Stimulated activated CD8-positive, alpha-beta memory T cell treated with anti-CD3 and anti-CD28 coated beads, Interleukin-4, amount 100 ng/mL, for 48 hours (primary cell): ENCODE results near the gene F2R.
"Not testable (repeated sequence)": the region's sequence is repeated elsewhere in the genome, so short reads cannot be mapped to it uniquely, and the experiment has no call there.

Experiments used
- DNase-seq: peaks from one replicate; pipeline ENCODE4 v3.0.0-alpha.2; 2020

The F2R gene

DNA sequence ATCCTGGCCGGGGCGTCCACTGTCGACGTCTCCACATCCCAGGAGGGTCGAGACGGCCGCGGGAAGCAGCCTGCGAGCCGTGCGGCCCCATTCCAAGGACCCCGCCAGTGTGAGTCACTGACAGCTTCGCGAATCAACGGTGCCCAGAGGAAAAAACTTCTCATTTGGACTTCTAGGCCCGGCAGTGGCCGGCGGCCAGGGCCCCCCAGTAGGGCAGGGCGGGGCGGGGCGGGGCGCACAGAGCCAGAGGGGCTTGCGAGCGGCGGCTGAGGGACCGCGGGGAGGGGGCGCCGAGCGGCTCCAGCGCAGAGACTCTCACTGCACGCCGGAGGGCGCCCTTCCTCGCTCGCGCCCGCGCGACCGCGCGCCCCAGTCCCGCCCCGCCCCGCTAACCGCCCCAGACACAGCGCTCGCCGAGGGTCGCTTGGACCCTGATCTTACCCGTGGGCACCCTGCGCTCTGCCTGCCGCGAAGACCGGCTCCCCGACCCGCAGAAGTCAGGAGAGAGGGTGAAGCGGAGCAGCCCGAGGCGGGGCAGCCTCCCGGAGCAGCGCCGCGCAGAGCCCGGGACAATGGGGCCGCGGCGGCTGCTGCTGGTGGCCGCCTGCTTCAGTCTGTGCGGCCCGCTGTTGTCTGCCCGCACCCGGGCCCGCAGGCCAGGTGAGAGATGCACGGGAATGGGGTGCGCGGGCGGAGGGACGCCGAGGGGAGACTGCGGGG, at the start of gene F2R:
Gene F2R, plus strand, starts transcription at position 391 of the 720 bp plus-strand sequence. Its CDS starts 182 bp downstream, at position 573.
- peak; percentile 65 for DNase-seq

- no peak for DNase-seq
These were observed 48.4 kb upstream of the F2R start for GRCh38 chr5:76667495-76667894.

DNA sequence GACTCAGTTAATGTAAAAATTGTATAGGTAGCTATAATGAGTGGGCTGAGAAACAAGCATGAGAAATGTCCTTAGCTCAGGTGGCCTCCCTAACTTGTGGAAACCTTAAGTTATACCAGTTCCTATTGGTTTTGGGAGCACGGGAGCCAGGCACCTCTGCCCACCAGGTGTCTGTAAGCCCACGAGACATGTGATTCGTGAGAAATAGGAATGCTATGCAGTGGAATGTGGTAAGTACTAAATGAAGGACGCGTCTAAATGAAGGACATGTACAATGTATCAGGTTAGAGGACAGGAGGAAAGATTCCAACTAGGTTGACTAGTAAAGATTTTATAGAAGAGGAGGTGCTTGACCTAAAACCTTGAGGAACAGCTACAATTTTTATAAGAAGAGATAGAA, 46.7 kb upstream of the F2R start:
- no peak for DNase-seq

- no peak for DNase-seq
These were observed 45.4 kb upstream of the F2R start for GRCh38 chr5:76670508-76670907.

GRCh38 chr5:76672242-76672641, 43.7 kb upstream of the F2R start:
- no peak for DNase-seq

- no peak for DNase-seq
These were observed 42.8 kb upstream of the F2R start for GRCh38 chr5:76673125-76673524.

GRCh38 chr5:76674330-76675066, 41.4 kb upstream of the F2R start:
- DNase-seq = no peak

DNA sequence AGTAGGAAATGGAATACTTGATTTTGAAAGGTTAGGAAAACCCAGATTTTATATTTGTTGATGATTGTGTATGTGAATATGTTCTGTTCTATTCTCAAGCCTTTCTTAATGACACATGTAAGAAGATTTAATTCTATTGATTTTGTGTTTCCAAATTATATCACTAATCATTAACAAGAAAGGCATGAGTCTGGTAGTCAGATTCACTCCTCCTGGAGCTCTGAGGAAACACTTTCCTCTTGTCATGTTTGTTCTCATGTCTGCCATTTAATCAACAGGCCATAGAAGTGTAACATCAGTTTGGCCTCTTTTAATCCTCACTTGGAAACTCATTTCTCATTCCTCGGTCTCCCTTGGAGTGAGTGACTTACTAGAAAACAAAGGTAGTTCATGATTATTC, 40.6 kb upstream of the F2R start:
- DNase-seq = no peak

- DNase-seq = no peak
These were observed 38.0 kb upstream of the F2R start for GRCh38 chr5:76677849-76678472.

DNA sequence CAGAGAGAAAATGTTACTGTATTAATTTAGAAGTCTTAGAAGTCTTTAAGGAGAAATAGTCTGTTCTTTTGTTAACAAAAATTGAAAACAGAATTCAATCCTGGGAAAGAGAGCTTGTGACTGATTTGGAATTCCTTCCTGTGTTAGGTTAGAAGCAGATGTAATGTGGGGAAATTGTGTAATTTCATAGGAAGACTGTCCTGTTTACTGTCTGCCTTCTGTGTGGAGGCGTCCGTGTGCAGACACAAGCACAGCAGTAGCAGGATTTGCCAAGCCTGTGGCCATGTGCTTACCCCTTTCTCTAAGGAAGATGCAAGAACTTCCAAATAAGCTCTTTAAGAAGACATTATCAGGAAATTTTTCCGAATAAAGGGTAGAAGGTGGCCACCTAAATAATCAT, 36.7 kb upstream of the F2R start:
- no peak for DNase-seq

GRCh38 chr5:76680826-76681225, 35.1 kb upstream of the F2R start:
- DNase-seq = not testable (repeated sequence)

GRCh38 chr5:76681287-76681686, 34.6 kb upstream of the F2R start:
- no peak for DNase-seq

DNA sequence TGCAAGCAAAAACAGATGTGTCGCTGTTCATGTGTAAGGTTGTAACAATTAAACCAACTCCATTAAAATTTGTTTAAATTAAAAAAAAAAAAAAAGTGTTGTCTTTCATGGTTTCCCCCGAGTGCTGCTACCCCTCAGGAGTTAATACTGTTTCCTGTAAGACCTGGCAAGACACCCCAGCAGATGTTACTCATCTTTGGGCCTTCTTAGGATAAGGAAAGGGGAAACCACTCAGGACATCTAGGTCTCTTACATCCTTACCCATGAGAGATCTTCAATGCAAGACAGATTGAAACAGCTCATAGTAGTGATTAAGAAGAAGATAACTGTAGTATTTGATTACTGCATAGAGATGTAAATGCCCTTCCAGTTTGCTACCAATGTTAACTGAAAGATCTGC, 33.5 kb upstream of the F2R start:
- no peak for DNase-seq

GRCh38 chr5:76683816-76684731, 31.9 kb upstream of the F2R start:
- DNase-seq = no peak

DNA sequence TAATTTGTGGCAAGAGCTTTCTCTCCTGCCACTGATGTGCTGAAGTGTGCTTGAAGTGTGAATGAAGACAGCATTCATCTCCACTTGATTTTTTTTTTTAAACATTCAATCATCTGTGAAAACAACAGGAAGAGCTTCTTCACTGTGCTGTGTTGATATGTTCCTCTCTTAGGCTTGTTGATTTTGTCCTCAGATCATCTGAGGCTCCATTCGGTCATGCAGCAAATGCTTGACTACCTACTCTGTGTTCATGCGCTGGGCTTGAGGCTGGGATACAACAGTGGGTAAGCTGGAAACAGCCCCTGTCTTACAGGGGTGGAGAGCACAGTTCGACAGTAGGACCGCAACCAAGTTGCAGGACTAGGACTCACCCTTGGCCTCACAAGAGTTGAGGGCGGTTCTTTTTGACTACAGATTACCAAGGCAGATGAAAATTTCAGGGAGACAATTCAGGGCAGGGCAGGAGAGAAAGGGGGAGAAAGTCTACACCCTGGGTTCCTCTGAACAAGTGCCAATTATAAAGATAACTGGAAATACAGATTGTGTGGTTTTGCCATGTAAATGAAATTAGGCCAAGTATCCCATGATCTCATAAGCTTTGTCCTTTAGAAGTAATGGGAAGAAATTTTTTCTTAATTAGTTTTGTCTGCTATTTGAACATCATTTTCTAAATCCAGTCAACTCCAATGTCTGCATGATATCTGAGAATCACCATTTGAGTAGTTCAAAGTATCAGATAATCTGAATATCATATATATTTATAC, 31.0 kb upstream of the F2R start:
- DNase-seq = no peak

DNA sequence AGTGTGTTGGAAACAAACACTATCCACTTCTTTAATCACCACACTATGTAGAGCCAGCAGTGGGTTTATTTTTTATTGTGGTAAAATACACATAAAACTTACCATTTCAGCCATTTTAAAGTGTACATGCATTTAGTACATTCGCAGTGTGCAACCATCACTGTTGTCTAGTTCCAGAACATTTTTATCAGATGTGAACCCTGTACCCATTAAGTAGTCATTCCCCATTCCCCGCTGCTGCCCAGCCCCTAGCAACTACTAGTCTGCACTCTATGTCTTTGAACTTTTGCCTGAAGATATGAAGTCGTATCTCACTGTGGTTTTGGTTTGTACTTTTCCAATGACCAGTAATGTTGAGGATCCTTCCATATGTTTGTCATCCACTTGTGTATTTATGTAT, 30.2 kb upstream of the F2R start:
- no peak for DNase-seq

DNA sequence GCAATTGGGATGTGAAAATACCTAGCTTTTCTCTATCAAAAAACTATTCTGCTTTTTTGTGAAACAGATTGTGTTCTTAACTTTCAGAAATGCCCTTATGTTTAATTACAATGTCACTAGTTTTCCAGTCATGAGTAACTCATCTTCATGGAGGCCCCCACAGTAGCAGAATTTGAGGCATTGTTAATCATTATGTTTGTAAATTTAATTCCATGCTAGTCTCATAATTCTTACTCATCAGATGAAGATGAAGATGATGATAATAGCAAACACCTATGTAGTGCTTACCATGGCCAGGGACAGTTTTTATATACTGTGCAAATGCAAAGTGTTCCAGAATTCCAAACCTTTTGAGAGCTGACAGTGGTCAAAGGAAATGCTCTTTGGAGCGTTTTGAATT, 27.7 kb upstream of the F2R start:
- no peak for DNase-seq

DNA sequence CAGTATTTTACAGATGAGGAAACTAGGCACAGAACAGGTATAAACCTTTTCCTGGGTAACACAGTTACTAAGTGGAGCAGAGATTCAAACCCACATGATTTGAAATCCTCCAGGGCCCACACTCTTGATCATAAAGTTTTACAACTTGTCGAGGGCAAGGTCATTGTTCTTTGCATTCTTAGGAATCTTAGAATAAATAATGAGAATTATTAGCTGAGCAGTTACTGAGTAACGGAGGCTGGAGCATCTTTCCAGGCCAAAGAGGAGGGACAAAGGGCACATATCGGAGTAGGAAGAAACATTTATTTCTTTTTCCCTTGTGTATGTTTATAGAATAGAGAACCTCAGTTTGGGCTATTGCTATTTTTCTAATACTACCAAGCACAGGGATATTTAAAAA, 27.1 kb upstream of the F2R start:
- no peak for DNase-seq

- no peak for DNase-seq
These were observed 26.4 kb upstream of the F2R start for GRCh38 chr5:76689321-76690036.

DNA sequence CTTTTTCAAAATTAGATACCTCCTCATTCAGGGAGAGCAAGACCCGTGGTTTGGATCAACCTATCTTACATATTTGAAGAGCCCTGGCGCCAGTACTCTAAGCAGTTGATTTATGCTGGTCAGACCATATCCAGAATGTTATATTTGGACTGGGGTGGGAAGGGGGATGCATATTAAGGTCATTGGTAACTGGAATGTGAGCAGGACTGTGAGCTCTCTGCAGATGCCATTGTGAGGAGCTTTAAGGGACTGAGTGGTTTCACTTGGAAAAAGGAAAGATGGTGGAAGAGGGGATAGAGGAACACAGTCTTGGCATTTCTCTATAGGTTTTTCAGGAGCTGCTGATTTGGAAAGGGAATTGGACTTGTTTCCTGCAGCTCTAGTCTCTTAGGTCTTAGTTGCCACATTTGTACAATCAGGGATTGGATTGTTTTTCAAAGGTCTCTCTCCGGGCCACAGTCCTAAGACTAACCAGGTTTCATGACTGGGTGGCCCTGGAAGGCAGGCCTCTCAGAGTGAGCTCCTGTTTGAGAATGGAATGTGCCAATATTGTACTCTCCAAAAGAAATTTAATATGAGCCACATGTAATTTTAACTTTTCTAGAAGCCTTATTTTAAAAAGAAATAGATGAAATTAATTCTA, 25.8 kb upstream of the F2R start:
- no peak for DNase-seq
